Brain microvascular endothelial cell (primary cell): ENCODE measurements around the gene VWDE.
"Not testable (repeated sequence)": the region's sequence is repeated elsewhere in the genome, so short reads cannot be mapped to it uniquely, and the experiment has no call there.

Experiments
- DNase-seq: peaks from one replicate; pipeline ENCODE4 v3.0.0-alpha.2; 2020
- H3K27ac ChIP-seq: fragments of 250-450 bp; sonication (Bioruptor Pico); 2 replicates; pipeline ENCODE4 v1.5.1; 2020; ENCODE audit warnings: mild to moderate bottlenecking, moderate library complexity
- H3K27me3 ChIP-seq: fragments of 250-450 bp; sonication (Bioruptor Pico); replicated peaks from 2 replicates; pipeline ENCODE4 v1.5.1; 2020; ENCODE audit warnings: mild to moderate bottlenecking
- H3K36me3 ChIP-seq: fragments of 250-450 bp; sonication (Bioruptor Pico); replicated peaks from 2 replicates; pipeline ENCODE4 v1.5.1; 2020; ENCODE audit warnings: mild to moderate bottlenecking
- H3K4me3 ChIP-seq: 2 replicates; pipeline ENCODE4 v1.5.1; 2011; ENCODE audit warnings: low read depth, mild to moderate bottlenecking, control low read depth, low read length, moderate library complexity
- in situ Hi-C: cut with HindIII; loops from 2 replicates; pipeline ENCODE4 v1.10.0; 2017; ENCODE audit warnings: low sequenced_read_pairs, low pct_ligation_motif_present
- TF ChIP-seq, protein P1 (sequence below): IDR thresholded peaks from 2 replicates; pipeline ENCODE4 v1.5.1; 2011; ENCODE audit warnings: low read depth, mild to moderate bottlenecking, moderate library complexity, low read length, control low read depth, inconsistent platforms; ENCODE audit errors: missing control alignments

VWDE gene

DNA sequence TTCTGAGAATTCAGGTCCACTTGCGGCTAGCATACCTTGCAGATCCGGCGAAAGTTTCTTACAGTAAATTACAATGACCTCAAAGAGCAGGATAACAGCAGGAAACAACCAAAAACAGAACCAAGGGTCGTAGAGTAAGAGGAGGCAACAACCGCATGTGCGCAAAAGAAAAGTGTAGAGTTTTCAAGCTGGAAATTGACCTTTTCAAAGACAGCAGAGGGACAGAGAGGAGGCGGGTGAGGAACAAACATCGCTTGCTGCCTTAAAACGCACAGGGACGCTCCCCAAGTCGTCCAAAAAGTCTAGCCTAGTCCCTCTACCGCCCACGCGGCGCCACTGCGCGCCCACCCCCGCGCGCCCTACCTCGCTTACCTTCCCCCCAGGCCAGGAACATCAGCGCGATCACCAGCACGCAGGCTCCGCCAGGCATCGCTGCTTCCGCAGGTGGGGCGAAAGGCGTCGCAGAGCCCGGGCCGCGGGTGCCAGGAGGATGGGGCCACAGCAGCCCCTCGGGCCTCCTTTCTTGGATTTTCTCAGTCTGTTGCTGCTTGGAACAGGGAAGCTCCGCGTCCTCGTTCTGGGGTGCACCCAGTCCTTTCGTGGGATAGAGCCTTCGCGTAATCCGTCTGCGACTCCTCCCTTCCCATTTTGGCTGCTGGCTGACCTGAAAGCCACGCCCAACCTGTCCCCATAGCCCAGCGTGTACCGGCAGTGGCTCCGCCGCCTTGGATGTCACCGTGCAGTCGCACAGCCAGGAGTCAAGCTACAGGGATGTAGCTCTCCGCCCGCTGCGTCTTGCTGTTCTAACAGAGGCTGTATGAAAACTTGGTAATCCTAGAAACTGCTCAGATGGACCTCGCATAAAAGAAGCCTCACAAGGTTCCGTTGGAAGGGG, at the start of gene VWDE:
Gene VWDE, minus strand, starts transcription at position 579 of the 895 bp plus-strand sequence. Its CDS starts 149 bp downstream, at position 430.
- TF ChIP-seq, protein P1, sequence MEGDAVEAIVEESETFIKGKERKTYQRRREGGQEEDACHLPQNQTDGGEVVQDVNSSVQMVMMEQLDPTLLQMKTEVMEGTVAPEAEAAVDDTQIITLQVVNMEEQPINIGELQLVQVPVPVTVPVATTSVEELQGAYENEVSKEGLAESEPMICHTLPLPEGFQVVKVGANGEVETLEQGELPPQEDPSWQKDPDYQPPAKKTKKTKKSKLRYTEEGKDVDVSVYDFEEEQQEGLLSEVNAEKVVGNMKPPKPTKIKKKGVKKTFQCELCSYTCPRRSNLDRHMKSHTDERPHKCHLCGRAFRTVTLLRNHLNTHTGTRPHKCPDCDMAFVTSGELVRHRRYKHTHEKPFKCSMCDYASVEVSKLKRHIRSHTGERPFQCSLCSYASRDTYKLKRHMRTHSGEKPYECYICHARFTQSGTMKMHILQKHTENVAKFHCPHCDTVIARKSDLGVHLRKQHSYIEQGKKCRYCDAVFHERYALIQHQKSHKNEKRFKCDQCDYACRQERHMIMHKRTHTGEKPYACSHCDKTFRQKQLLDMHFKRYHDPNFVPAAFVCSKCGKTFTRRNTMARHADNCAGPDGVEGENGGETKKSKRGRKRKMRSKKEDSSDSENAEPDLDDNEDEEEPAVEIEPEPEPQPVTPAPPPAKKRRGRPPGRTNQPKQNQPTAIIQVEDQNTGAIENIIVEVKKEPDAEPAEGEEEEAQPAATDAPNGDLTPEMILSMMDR: no peak
- Histone ChIP-seq H3K27ac (no peak within 1 kb of the TSS), H3K27me3 (no peaks in the 10 kb centered on the region), H3K36me3 (no peaks in the 10 kb centered on the region), H3K4me3 (peak within 1 kb of the TSS; percentile 69)
- DNase-seq: no peak
- in situ Hi-C loops: no loop called here

DNA sequence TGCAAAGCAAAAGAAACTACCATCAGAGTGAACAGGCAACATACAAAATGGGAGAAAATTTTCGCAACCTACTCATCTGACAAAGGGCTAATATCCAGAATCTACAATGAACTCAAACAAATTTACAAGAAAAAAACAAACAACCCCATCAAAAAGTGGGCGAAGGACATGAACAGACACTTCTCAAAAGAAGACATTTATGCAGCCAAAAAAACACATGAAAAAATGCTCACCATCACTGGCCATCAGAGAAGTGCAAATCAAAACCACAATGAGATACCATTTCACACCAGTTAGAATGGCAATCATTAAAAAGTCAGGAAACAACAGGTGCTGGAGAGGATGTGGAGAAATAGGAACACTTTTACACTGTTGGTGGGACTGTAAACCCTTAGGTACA, 49.5 kb upstream of the VWDE start:
- H3K36me3 ChIP-seq, DNase-seq, H3K27me3 ChIP-seq, H3K27ac ChIP-seq, in situ Hi-C loops, H3K4me3 ChIP-seq: not testable (repeated sequence)

DNA sequence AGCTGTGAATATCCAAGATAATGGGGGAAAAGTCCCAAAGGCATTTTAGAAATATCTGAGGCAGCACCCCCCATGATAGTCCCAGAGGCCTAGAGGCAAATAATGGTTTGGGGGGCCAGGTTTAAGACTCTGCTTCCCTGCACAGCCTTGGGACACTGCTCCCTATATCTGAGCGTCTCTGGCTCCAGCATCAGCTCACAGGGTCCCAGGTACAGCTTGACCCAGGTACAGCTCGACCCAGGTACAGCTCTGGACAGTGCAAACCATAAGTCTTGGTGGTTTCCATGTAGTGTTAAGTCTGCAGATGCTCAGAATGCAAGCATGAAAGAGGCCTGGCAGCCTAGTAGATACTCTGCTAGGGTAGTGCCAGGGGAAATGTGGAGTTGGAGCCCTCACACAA, 47.0 kb upstream of the VWDE start:
- in situ Hi-C loops: no loop called here
- Histone ChIP-seq H3K4me3 (no peak overlapping the region), H3K27me3 (no peaks in the 10 kb centered on the region), H3K36me3 (no peaks in the 10 kb centered on the region), H3K27ac (no peak overlapping the region)
- TF ChIP-seq, protein P1: no peak
- DNase-seq: no peak

DNA sequence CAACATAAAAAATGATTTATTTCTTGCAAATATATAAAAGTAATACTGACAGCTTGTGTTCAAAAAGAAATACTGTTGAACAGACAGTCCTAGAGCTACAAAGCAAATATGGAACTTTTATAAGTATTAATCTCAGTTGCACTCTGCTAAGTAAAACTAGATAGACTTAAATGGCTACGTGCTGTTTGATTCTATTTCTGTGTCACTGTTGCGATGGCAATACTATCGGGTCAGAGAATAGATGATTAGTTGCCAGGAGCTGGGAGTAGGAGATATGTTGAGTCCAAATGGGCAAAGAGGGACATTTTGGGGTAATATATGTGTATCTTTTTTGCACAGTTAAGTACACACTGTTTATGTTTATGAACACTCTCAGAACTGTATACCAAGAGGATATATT, 41.1 kb upstream of the VWDE start:
- no peak overlapping the region for H3K4me3 ChIP-seq
- TF ChIP-seq, protein P1: no peak
- in situ Hi-C loops: no loop called here

DNA sequence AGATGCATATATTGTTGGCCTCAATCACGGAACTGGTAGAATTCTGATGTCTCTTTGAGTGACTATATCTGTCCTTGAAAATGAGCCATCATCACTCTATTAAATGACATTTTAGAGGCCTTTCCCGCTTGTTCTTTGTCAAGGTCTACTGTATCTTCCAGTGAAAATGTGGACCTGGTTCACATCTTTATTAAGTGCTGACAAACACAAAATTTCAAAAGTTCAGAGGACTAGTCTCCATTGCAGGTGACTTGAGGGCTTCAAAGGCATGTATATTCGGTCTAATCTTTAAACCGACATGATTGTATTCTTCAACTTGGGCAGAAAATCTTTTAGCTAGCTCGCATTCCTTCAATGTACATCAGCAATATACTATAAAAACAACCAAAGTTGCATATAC, 36.6 kb upstream of the VWDE start:
- Histone ChIP-seq H3K4me3 (no peak overlapping the region), H3K36me3 (no peaks in the 10 kb centered on the region), H3K27me3 (no peaks in the 10 kb centered on the region), H3K27ac (no peak overlapping the region)
- in situ Hi-C loops: no loop called here
- TF ChIP-seq, protein P1: no peak
- no peak for DNase-seq

More for the DNA sequence above, 41.1 kb upstream of the VWDE start:
- H3K27ac ChIP-seq: no peak overlapping the region
- H3K36me3 ChIP-seq: no peaks in the 10 kb centered on the region
- no peaks in the 10 kb centered on the region for H3K27me3 ChIP-seq
- DNase-seq: no peak

DNA sequence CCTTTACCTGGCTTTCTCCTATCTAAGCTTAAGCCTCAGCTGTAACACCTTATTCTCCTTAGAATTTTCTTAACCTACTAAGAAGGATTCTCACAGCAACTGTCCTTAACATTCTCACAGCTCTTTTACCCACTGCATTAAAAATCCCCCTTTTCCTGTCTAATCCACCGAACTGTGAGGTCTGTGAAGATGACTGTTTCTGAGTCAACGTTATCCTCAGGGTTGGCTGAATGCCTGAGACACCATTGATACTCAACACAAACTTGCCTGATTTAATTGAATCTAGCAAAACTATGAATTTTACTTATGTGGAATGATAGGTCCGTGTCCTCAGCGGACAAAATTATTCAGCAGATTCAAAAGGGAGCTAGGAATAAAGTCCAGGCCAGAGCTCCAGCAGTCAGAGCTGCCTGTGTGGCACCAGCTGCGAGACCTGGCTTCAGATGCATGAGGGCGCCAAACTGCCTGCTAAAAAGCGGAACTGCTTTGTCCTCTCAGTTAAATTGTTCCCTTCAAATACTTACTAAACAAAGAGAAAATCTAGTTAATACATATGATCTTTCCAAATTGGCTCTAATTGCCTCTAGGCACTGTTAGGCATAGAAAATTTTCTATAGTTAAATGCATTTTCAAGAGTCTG, 33.4 kb upstream of the VWDE start:
- in situ Hi-C loops: no loop called here
- peak; percentile 65 for DNase-seq
- H3K4me3 ChIP-seq: no peak overlapping the region
- no peaks in the 10 kb centered on the region for H3K27me3 ChIP-seq
- TF ChIP-seq, protein P1: peak; percentile 55
- H3K27ac ChIP-seq: no peak overlapping the region
- no peaks in the 10 kb centered on the region for H3K36me3 ChIP-seq
